NB4 (cell line): ENCODE data around the gene FAM227B.

Source experiments
- POLR2A ChIP-seq: IDR thresholded peaks from 2 replicates; pipeline ENCODE4 v1.6.1; 2011; ENCODE audit warnings: mild to moderate bottlenecking; ENCODE audit not compliant: insufficient read length; ENCODE audit errors: extremely low read depth
- TF ChIP-seq, protein P1 (sequence below): IDR thresholded peaks from one replicate; pipeline ENCODE4 v1.5.1; 2012; ENCODE audit warnings: low read depth, low read length
- TF ChIP-seq, protein P2 (sequence below): IDR thresholded peaks from 2 replicates; pipeline ENCODE4 v1.6.1; 2011; ENCODE audit warnings: low read depth, low read length

DNA sequence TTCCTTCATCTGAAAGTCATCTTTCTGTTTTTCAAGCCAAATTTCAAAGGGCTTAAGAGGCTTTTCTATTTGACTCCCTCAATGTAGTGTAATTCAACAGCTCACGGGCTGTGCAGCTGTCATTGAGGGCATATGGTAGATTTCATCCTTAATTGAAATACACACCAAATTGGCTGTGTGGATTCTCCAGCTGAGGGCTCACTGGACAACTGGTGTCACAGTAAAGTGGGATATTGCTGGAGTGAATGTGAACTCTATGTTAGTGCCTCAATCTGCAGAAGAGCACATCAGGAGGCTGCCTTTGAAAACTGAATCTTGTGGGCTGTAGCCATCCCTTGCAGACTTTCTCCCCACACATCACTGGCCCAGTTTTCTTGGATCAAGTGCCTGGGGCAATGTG is 330.4 kb downstream of the FAM227B start:
- TF ChIP-seq, protein P1, sequence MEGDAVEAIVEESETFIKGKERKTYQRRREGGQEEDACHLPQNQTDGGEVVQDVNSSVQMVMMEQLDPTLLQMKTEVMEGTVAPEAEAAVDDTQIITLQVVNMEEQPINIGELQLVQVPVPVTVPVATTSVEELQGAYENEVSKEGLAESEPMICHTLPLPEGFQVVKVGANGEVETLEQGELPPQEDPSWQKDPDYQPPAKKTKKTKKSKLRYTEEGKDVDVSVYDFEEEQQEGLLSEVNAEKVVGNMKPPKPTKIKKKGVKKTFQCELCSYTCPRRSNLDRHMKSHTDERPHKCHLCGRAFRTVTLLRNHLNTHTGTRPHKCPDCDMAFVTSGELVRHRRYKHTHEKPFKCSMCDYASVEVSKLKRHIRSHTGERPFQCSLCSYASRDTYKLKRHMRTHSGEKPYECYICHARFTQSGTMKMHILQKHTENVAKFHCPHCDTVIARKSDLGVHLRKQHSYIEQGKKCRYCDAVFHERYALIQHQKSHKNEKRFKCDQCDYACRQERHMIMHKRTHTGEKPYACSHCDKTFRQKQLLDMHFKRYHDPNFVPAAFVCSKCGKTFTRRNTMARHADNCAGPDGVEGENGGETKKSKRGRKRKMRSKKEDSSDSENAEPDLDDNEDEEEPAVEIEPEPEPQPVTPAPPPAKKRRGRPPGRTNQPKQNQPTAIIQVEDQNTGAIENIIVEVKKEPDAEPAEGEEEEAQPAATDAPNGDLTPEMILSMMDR: no peak
- TF ChIP-seq, protein P2, sequence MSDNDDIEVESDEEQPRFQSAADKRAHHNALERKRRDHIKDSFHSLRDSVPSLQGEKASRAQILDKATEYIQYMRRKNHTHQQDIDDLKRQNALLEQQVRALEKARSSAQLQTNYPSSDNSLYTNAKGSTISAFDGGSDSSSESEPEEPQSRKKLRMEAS: no peak
- no peak for TF ChIP-seq POLR2A
